Measurements from ENCODE around the gene MLKL.

The MLKL gene

GRCh38 chr16:74700438-74701225, at the start of gene MLKL:
Gene MLKL (minus strand): TSS chr16:74700862. CDS start chr16:74695757, 5,105 bp downstream.
- peak; percentile 12 for DNase-seq

GRCh38 chr16:74749291-74750055, 48.8 kb upstream of the MLKL start:
- DNase-seq = no peak

GRCh38 chr16:74748616-74749026, 48.0 kb upstream of the MLKL start:
- no peak for DNase-seq

GRCh38 chr16:74747716-74748615, 47.3 kb upstream of the MLKL start:
- no peak for DNase-seq

- no peak for DNase-seq
Observed at GRCh38 chr16:74745926-74746325, 45.3 kb upstream of the MLKL start.

GRCh38 chr16:74745109-74745615, 44.5 kb upstream of the MLKL start:
- DNase-seq = no peak

- no peak for DNase-seq
Observed at GRCh38 chr16:74744566-74744965, 43.9 kb upstream of the MLKL start.

- peak; percentile 14 for DNase-seq
Observed at GRCh38 chr16:74743668-74744299, 43.1 kb upstream of the MLKL start.

GRCh38 chr16:74743045-74743667, 42.5 kb upstream of the MLKL start:
- no peak for DNase-seq

GRCh38 chr16:74742051-74742481, 41.4 kb upstream of the MLKL start:
- no peak for DNase-seq

- no peak for DNase-seq
Observed at GRCh38 chr16:74740795-74741304, 40.2 kb upstream of the MLKL start.

- DNase-seq = no peak
Observed at GRCh38 chr16:74739275-74739674, 38.6 kb upstream of the MLKL start.

GRCh38 chr16:74738816-74739215, 38.2 kb upstream of the MLKL start:
- DNase-seq = no peak

GRCh38 chr16:74738113-74738541, 37.5 kb upstream of the MLKL start:
- DNase-seq = no peak

GRCh38 chr16:74737521-74737920, 36.9 kb upstream of the MLKL start:
- DNase-seq = no peak

GRCh38 chr16:74736531-74737157, 36.0 kb upstream of the MLKL start:
- no peak for DNase-seq

GRCh38 chr16:74735554-74735953, 34.9 kb upstream of the MLKL start:
- DNase-seq = no peak

- DNase-seq = no peak
Observed at GRCh38 chr16:74735162-74735452, 34.4 kb upstream of the MLKL start.

- DNase-seq = no peak
Observed at GRCh38 chr16:74734361-74735161, 33.9 kb upstream of the MLKL start.

GRCh38 chr16:74732707-74733350, 32.2 kb upstream of the MLKL start:
- DNase-seq = no peak
